Activated T-helper 2 cell treated with anti-CD3 and anti-CD28 coated beads, Interferon-gamma antibody, Interleukin-2, Interleukin-4, amounts not matched to agents 10 μg/mL and 5 μg/mL and 100 μg/mL, durations not matched to agents 14 hours and 24 hours and 36 hours (primary cell): ENCODE measurements around the gene VCPKMT. TPM values are rescaled to one million over a fixed set of nuclear protein-coding genes. Genes with fewer than 3 reads are reported as not detected.

Experiments used
- DNase-seq: peaks from one replicate; pipeline ENCODE4 v3.0.0; 2021; ENCODE audit warnings: low spot score
- H3K27ac Mint-ChIP-seq: one replicate; pipeline ENCODE4 v1.8.0; 2021; ENCODE audit warnings: mixed read lengths
- H3K27me3 Mint-ChIP-seq: one replicate; pipeline ENCODE4 v1.8.0; 2021; ENCODE audit warnings: low read depth, mixed read lengths
- H3K36me3 Mint-ChIP-seq: one replicate; pipeline ENCODE4 v1.8.0; 2021; ENCODE audit warnings: low read depth, mixed read lengths
- H3K4me1 Mint-ChIP-seq: one replicate; pipeline ENCODE4 v1.8.0; 2021; ENCODE audit warnings: low read depth, mixed read lengths
- H3K4me3 Mint-ChIP-seq: one replicate; pipeline ENCODE4 v1.8.0; 2021; ENCODE audit warnings: low read depth, mild to moderate bottlenecking, moderate library complexity, mixed read lengths
- H3K9me3 Mint-ChIP-seq: one replicate; pipeline ENCODE4 v1.8.0; 2021; ENCODE audit warnings: mixed read lengths
- intact Hi-C: fragments of 100-400 bp; cut with micrococcal nuclease; formaldehyde crosslinking; loops from one replicate; pipeline ENCODE4 v1.15.1; 2023
- total RNA-seq: library from RNA; stranded (reverse); gene quantifications from 2 replicates; pipeline ENCODE4 v1.2.3, GENCODE V29; 2022

The VCPKMT gene
- total RNA-seq = 9.7 and 10.1 TPM in 2 replicates

DNA sequence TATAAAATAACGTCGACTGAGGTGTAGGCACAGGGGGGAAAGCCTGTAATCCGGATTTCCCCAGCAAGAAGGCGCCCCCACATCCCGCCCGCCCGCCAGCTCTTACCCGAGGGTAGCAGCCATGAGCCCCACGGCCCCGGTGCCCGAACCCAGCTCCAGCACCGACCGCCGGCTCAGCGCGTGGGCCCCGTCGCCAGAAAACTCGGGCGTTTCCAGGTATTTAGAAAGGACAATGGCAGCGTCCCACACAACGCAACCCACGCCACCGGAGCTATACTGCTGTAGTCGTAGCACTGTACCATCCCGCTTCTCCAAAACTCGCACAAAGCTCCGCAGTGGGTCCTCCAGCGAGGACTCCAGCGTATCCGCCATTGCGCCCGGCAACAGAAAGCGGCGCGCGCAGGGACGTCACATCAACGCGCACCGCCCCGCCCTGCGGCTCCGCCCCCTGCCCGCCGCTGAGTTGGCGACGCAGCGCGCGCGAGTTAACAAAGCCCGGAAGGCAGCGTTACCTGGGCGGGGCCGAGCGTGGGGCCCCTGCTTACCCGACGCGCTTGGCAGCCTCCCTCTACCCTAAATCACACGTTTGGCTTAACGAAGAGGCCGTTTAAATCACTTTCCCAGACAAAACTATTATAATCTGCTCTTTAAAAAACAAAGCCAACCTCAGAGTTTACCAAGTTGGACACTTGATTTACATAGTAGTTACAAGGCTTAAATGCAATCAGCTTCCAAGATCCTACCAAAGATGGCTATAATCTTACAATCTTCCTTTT is at the start of gene VCPKMT:
VCPKMT (minus strand) TSS at position 392 of the 776 bp plus-strand sequence; CDS start at position 372, 20 bp downstream.
- DNase-seq = peak; percentile 94
- H3K36me3 Mint-ChIP-seq = peaks cover 51% of the 10 kb centered on the region
- intact Hi-C loops = loop anchor here (1.0 to 10.0 kb wide), 6 partner anchors 115 to 494 kb away; partner anchors contain the start of genes DMAC2L, KLHDC2, L2HGDH and MAP4K5
- H3K4me1 Mint-ChIP-seq = peaks cover 17% of the 10 kb centered on the region
- peak within 1 kb of the TSS; percentile 97 for H3K4me3 Mint-ChIP-seq
- H3K27ac Mint-ChIP-seq = peak within 1 kb of the TSS; percentile 98
- no peaks in the 10 kb centered on the region for H3K27me3 Mint-ChIP-seq
- no peaks in the 10 kb centered on the region for H3K9me3 Mint-ChIP-seq

- DNase-seq = no peak
- Mint-ChIP-seq H3K4me3 (no peak overlapping the region), H3K36me3 (peaks cover 20% of the 10 kb centered on the region), H3K27ac (no peak overlapping the region), H3K27me3 (no peaks in the 10 kb centered on the region), H3K9me3 (no peaks in the 10 kb centered on the region), H3K4me1 (no peaks in the 10 kb centered on the region)
- intact Hi-C loops = no loop called here
Measured at GRCh38 chr14:50156111-50156510, 39.7 kb upstream of the VCPKMT start.

GRCh38 chr14:50148799-50149198 is 32.4 kb upstream of the VCPKMT start:
- peaks cover 27% of the 10 kb centered on the region for H3K36me3 Mint-ChIP-seq
- H3K27ac Mint-ChIP-seq = no peak overlapping the region
- no peaks in the 10 kb centered on the region for H3K4me1 Mint-ChIP-seq
- DNase-seq = no peak
- no peaks in the 10 kb centered on the region for H3K27me3 Mint-ChIP-seq
- no peaks in the 10 kb centered on the region for H3K9me3 Mint-ChIP-seq
- intact Hi-C loops = no loop called here
- H3K4me3 Mint-ChIP-seq = no peak overlapping the region

- no peaks in the 10 kb centered on the region for H3K27me3 Mint-ChIP-seq
- H3K4me1 Mint-ChIP-seq = no peaks in the 10 kb centered on the region
- no peaks in the 10 kb centered on the region for H3K9me3 Mint-ChIP-seq
- intact Hi-C loops = no loop called here
- no peak for DNase-seq
- no peak overlapping the region for H3K27ac Mint-ChIP-seq
- peaks cover 3% of the 10 kb centered on the region for H3K36me3 Mint-ChIP-seq
- no peak overlapping the region for H3K4me3 Mint-ChIP-seq
Measured at GRCh38 chr14:50139192-50139591, 22.8 kb upstream of the VCPKMT start.

GRCh38 chr14:50127802-50128201 is 11.4 kb upstream of the VCPKMT start:
- Mint-ChIP-seq H3K36me3 (peaks cover 41% of the 10 kb centered on the region), H3K4me1 (peaks cover 7% of the 10 kb centered on the region), H3K9me3 (no peaks in the 10 kb centered on the region), H3K27ac (peak overlapping the region; percentile 10), H3K27me3 (no peaks in the 10 kb centered on the region), H3K4me3 (no peak overlapping the region)
- no peak for DNase-seq
- intact Hi-C loops = no loop called here

GRCh38 chr14:50123062-50123461 is 6.7 kb upstream of the VCPKMT start:
- H3K36me3 Mint-ChIP-seq = peaks cover 30% of the 10 kb centered on the region
- no peak overlapping the region for H3K27ac Mint-ChIP-seq
- peaks cover 7% of the 10 kb centered on the region for H3K4me1 Mint-ChIP-seq
- intact Hi-C loops = no loop called here
- no peaks in the 10 kb centered on the region for H3K27me3 Mint-ChIP-seq
- DNase-seq = no peak
- no peaks in the 10 kb centered on the region for H3K9me3 Mint-ChIP-seq
- no peak overlapping the region for H3K4me3 Mint-ChIP-seq

DNA sequence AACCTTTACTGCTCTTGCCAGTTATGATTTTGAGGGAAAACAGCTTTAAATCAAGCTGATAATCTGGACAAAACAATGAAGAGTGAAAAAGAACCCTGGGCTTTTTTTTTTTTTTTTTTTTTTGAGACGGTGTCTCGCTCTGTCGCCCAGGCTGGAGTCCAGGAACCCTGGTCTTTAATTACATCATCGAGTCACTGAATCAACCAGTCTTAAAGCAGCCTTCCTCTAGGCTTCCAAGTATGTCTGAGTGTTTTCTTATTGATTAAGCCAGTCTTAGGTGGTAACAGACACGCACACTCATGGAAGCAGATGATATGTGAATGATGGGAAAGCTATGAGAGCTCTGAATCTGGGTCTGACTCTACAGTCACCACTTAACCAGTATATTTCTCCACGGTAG is 5.9 kb upstream of the VCPKMT start:
- Mint-ChIP-seq H3K27ac (no peak overlapping the region), H3K27me3 (no peaks in the 10 kb centered on the region), H3K4me1 (peaks cover 7% of the 10 kb centered on the region), H3K36me3 (peaks cover 30% of the 10 kb centered on the region), H3K4me3 (no peak overlapping the region), H3K9me3 (no peaks in the 10 kb centered on the region)
- DNase-seq = no peak
- intact Hi-C loops = no loop called here

GRCh38 chr14:50121486-50121885 is 5.1 kb upstream of the VCPKMT start:
- Mint-ChIP-seq H3K27ac (no peak overlapping the region), H3K36me3 (peaks cover 30% of the 10 kb centered on the region)

DNA sequence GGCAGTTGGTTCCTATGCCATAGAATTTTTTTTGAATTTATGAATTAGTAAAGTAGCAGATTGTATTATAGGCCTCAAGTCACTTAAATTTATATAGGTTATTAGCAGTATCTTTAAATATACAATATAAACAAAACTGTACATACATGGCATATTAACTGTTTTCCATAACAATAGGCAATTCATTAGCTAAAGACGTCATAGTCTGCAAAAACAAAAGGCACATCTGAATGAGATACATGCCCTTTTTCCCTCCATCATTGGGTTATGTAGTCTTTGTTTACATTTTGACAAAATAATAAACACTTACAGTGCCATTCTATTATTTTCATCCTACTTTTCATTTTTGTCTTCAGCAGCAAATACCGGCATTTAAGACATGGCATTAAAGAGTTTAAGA is 1.1 kb upstream of the VCPKMT start:
- intact Hi-C loops = loop anchor here (2.0 to 10.0 kb wide), 5 partner anchors 197 to 495 kb away; partner anchors contain the start of genes DMAC2L, KLHDC2, L2HGDH and MAP4K5
- H3K4me1 Mint-ChIP-seq = peaks cover 14% of the 10 kb centered on the region
- no peak overlapping the region for H3K27ac Mint-ChIP-seq
- H3K9me3 Mint-ChIP-seq = no peaks in the 10 kb centered on the region
- no peak overlapping the region for H3K4me3 Mint-ChIP-seq
- no peaks in the 10 kb centered on the region for H3K27me3 Mint-ChIP-seq
- H3K36me3 Mint-ChIP-seq = peaks cover 40% of the 10 kb centered on the region
- no peak for DNase-seq

More at GRCh38 chr14:50121486-50121885, 5.1 kb upstream of the VCPKMT start:
- Mint-ChIP-seq H3K4me3 (no peak overlapping the region), H3K27me3 (no peaks in the 10 kb centered on the region), H3K4me1 (peaks cover 11% of the 10 kb centered on the region), H3K9me3 (no peaks in the 10 kb centered on the region)
- intact Hi-C loops = no loop called here
- no peak for DNase-seq

DNA sequence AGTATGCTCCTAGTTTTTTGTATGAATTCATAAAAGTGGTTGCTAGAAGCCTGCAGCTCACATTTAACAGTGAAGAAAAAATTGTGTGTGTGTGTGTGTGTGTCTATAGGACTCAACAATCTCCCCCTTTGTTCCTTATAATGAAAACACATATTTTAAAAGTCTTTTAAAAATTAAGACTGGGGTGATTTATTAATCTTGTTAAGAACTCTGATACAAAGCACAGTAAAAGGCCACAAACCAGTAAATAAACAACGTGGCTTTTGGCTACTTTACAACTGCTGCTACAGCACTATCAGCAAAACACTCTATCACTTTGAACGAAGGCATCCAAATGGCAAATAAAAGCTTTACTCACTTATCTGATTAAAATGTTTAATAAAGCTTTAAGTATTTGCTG is 594 bp upstream of the VCPKMT start:
- H3K9me3 Mint-ChIP-seq = no peaks in the 10 kb centered on the region
- no peak for DNase-seq
- H3K4me1 Mint-ChIP-seq = peaks cover 14% of the 10 kb centered on the region
- intact Hi-C loops = loop anchor here (1.0 to 10.0 kb wide), 6 partner anchors 114 to 495 kb away; partner anchors contain the start of genes DMAC2L, KLHDC2, L2HGDH and MAP4K5
- peak overlapping the region; percentile 97 for H3K4me3 Mint-ChIP-seq
- H3K36me3 Mint-ChIP-seq = peaks cover 45% of the 10 kb centered on the region
- no peaks in the 10 kb centered on the region for H3K27me3 Mint-ChIP-seq
- peak overlapping the region; percentile 98 for H3K27ac Mint-ChIP-seq

GRCh38 chr14:50113381-50114035 is 2.9 kb downstream of the VCPKMT start:
- Mint-ChIP-seq H3K9me3 (no peaks in the 10 kb centered on the region), H3K27me3 (no peaks in the 10 kb centered on the region), H3K36me3 (peaks cover 74% of the 10 kb centered on the region), H3K27ac (peak overlapping the region; percentile 7), H3K4me1 (peaks cover 26% of the 10 kb centered on the region), H3K4me3 (peak overlapping the region; percentile 14)
- intact Hi-C loops = loop anchor here (10.0 kb wide), 1 partner anchor 201 kb away; the partner anchor contains the start of genes DMAC2L and L2HGDH
- DNase-seq = no peak

DNA sequence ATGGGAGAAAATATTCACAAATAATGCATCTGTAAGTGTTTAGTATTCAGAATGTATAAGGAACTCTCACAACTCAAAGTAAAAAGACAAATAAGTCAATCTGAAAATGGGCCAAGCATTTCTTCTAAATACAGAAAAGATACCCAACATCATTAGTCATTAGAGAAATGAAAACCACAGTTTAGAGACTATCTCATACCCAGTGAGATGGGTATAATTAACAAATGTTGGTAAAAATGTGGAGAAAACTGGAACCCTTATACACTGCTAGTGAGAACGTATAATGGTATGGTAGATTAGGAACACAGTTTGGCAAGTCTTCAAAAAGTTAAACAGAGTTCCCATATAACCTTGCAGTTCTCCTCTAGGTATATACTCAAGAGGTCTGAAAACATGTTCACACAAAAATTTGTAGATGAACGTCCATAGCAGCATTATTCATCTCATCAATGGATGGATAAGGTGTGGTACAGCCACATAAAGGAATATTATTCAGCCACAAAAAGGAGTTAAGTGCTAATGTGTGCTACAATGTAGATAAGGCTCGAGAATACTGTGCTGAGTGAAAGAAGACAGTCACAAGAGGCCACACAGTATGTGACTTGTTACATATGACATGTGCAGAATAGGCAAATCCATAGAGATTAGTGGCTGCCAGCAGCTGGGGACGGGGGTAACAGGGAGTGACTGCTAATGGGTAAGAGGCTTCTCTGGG is 5.9 kb downstream of the VCPKMT start:
- peaks cover 20% of the 10 kb centered on the region for H3K4me1 Mint-ChIP-seq
- H3K36me3 Mint-ChIP-seq = peaks cover 73% of the 10 kb centered on the region
- intact Hi-C loops = loop anchor here (10.0 kb wide), 1 partner anchor 204 kb away; the partner anchor contains the start of genes DMAC2L and L2HGDH
- H3K4me3 Mint-ChIP-seq = no peak overlapping the region
- H3K27me3 Mint-ChIP-seq = no peaks in the 10 kb centered on the region
- DNase-seq = no peak
- H3K9me3 Mint-ChIP-seq = no peaks in the 10 kb centered on the region
- H3K27ac Mint-ChIP-seq = no peak overlapping the region
